ENCODE results near the gene BIN2. TPM values are rescaled to one million over a fixed set of nuclear protein-coding genes. Genes with fewer than 3 reads are reported as not detected.

The BIN2 gene
- total and polyA plus RNA-seq, 2 donors (not counting 1 experiment from before 2014, with no cell fraction given): not detected

GRCh38 chr12:51334764-51335163 is 10.8 kb upstream of the BIN2 start:
- no peak overlapping the region for H3K4me3 ChIP-seq (replicated peaks in 1 of 4; ENCODE audit: control extremely low read depth in 1 of 4, insufficient read depth in 1 of 4, low read depth in 3 of 4, low read length in 4 of 4)
- no peak overlapping the region for H3K27ac ChIP-seq (ENCODE audit: insufficient read depth, low read length)
- H3K4me1 ChIP-seq (ENCODE audit: control insufficient read depth, extremely low read depth, insufficient read depth, low read length): no peaks in the 10 kb centered on the region
- no peak overlapping the region for H3K9ac ChIP-seq (ENCODE audit: insufficient read depth, low read length)
- H3K9me3 ChIP-seq (ENCODE audit: control insufficient read depth, insufficient read depth, low read depth, low read length): no peaks in the 10 kb centered on the region
- no peaks in the 10 kb centered on the region for H3K36me3 ChIP-seq (ENCODE audit: control insufficient read depth, insufficient read depth, low read length)
- no peaks in the 10 kb centered on the region for H4K20me1 ChIP-seq (ENCODE audit: control insufficient read depth, extremely low read depth, insufficient read depth, low read length)
- no peak overlapping the region for H2AFZ ChIP-seq (ENCODE audit: low read length)
- H3K4me2 ChIP-seq (ENCODE audit: extremely low read depth, insufficient read depth, low read length): no peak overlapping the region
- H3K27me3 ChIP-seq (ENCODE audit: control insufficient read depth, insufficient read depth, low read length): no peaks in the 10 kb centered on the region
- H3K79me2 ChIP-seq (ENCODE audit: control insufficient read depth, insufficient read depth, low read length): no peaks in the 10 kb centered on the region
- no peak for TF ChIP-seq CTCF (conservative IDR thresholded peaks at IDR 0.05 in 1 of 2, IDR thresholded peaks at IDR 0.05 in 1 of 2; ENCODE audit: low read depth in 1 of 2, low read length in 2 of 2)
- TF ChIP-seq EZH2 (IDR thresholded peaks at IDR 0.05; ENCODE audit: low read length, missing control alignments): no peak
- peak in 1 of 2 donors; percentile 30 for DNase-seq (ENCODE audit: low read depth in 2 of 2)

- Histone ChIP-seq H3K4me3 (replicated peaks in 1 of 4; ENCODE audit: control extremely low read depth in 1 of 4, insufficient read depth in 1 of 4, low read depth in 3 of 4, low read length in 4 of 4) (no peak overlapping the region), H3K36me3 (ENCODE audit: control insufficient read depth, insufficient read depth, low read length) (no peaks in the 10 kb centered on the region), H3K27me3 (ENCODE audit: control insufficient read depth, insufficient read depth, low read length) (no peaks in the 10 kb centered on the region), H4K20me1 (ENCODE audit: control insufficient read depth, extremely low read depth, insufficient read depth, low read length) (no peaks in the 10 kb centered on the region), H3K79me2 (ENCODE audit: control insufficient read depth, insufficient read depth, low read length) (no peaks in the 10 kb centered on the region), H3K27ac (ENCODE audit: insufficient read depth, low read length) (no peak overlapping the region), H3K9me3 (ENCODE audit: control insufficient read depth, insufficient read depth, low read depth, low read length) (no peaks in the 10 kb centered on the region), H3K4me1 (ENCODE audit: control insufficient read depth, extremely low read depth, insufficient read depth, low read length) (no peaks in the 10 kb centered on the region), H3K9ac (ENCODE audit: insufficient read depth, low read length) (no peak overlapping the region), H2AFZ (ENCODE audit: low read length) (no peak overlapping the region), H3K4me2 (ENCODE audit: extremely low read depth, insufficient read depth, low read length) (no peak overlapping the region)
- DNase-seq (ENCODE audit: low read depth in 2 of 2): no peak
- TF ChIP-seq CTCF (conservative IDR thresholded peaks at IDR 0.05 in 1 of 2, IDR thresholded peaks at IDR 0.05 in 1 of 2; ENCODE audit: low read depth in 1 of 2, low read length in 2 of 2): no peak
- TF ChIP-seq EZH2 (IDR thresholded peaks at IDR 0.05; ENCODE audit: low read length, missing control alignments): no peak
These were observed 9.6 kb upstream of the BIN2 start for GRCh38 chr12:51333536-51333935.

GRCh38 chr12:51330186-51330585 is 6.2 kb upstream of the BIN2 start:
- H2AFZ ChIP-seq (ENCODE audit: low read length): no peak overlapping the region
- no peak overlapping the region for H3K4me2 ChIP-seq (ENCODE audit: extremely low read depth, insufficient read depth, low read length)
- H3K36me3 ChIP-seq (ENCODE audit: control insufficient read depth, insufficient read depth, low read length): no peaks in the 10 kb centered on the region
- H4K20me1 ChIP-seq (ENCODE audit: control insufficient read depth, extremely low read depth, insufficient read depth, low read length): no peaks in the 10 kb centered on the region
- no peaks in the 10 kb centered on the region for H3K79me2 ChIP-seq (ENCODE audit: control insufficient read depth, insufficient read depth, low read length)
- DNase-seq (ENCODE audit: low read depth in 2 of 2): peak in 1 of 2 donors; percentile 10
- no peak overlapping the region for H3K27ac ChIP-seq (ENCODE audit: insufficient read depth, low read length)
- TF ChIP-seq EZH2 (IDR thresholded peaks at IDR 0.05; ENCODE audit: low read length, missing control alignments) (no peak), CTCF (conservative IDR thresholded peaks at IDR 0.05 in 1 of 2, IDR thresholded peaks at IDR 0.05 in 1 of 2; ENCODE audit: low read depth in 1 of 2, low read length in 2 of 2) (no peak)
- H3K9me3 ChIP-seq (ENCODE audit: control insufficient read depth, insufficient read depth, low read depth, low read length): no peaks in the 10 kb centered on the region
- no peaks in the 10 kb centered on the region for H3K27me3 ChIP-seq (ENCODE audit: control insufficient read depth, insufficient read depth, low read length)
- H3K4me3 ChIP-seq (replicated peaks in 1 of 4; ENCODE audit: control extremely low read depth in 1 of 4, insufficient read depth in 1 of 4, low read depth in 3 of 4, low read length in 4 of 4): no peak overlapping the region
- no peak overlapping the region for H3K9ac ChIP-seq (ENCODE audit: insufficient read depth, low read length)
- no peaks in the 10 kb centered on the region for H3K4me1 ChIP-seq (ENCODE audit: control insufficient read depth, extremely low read depth, insufficient read depth, low read length)
